Common myeloid progenitor, CD34-positive (primary cell): ENCODE data around the gene CCDC30.

Source experiments
- CTCF ChIA-PET: fragments of 350-600 bp; sonication (Branson Sonifier 250); formaldehyde crosslinking; loops from one replicate; lab custom pipeline; 2021; ENCODE audit warnings: antibody characterized with exemption; lab: Charles Lee
- POLR2A ChIA-PET: fragments of 350-600 bp; sonication (Branson Sonifier 250); formaldehyde crosslinking; loops from one replicate; lab custom pipeline; 2021; ENCODE audit warnings: antibody characterized with exemption; lab: Charles Lee
- DNase-seq, 3 donors: peaks; one replicate each; pipeline versions ENCODE4 v3.0.0 to v3.0.0-alpha.2; 2013
- H3K27ac ChIP-seq, 2 experiments: 1 replicate in 1 of 2; 2 replicates in 1 of 2; pipeline ENCODE4 v1.7.0; 2013; ENCODE audit warnings: inconsistent platforms in 2 of 2, low read length in 2 of 2, mild to moderate bottlenecking in 2 of 2, low read depth in 1 of 2, moderate library complexity in 1 of 2; ENCODE audit not compliant: severe bottlenecking in 2 of 2, insufficient read depth in 1 of 2, poor library complexity in 1 of 2
- H3K27me3 ChIP-seq, 5 experiments: replicated peaks in 2 of 5; 1 replicate in 3 of 5; 2 replicates in 2 of 5; pipeline versions ENCODE4 v1.6.1 to v1.7.0; 2013; ENCODE audit warnings: low read length in 4 of 5, mild to moderate bottlenecking in 2 of 5, moderate library complexity in 2 of 5, inconsistent platforms in 1 of 5; ENCODE audit not compliant: insufficient read depth in 5 of 5, control insufficient read depth in 4 of 5
- H3K36me3 ChIP-seq, 4 experiments: 1 replicate in 2 of 4; 2 replicates in 2 of 4; pipeline versions ENCODE4 v1.6.1 to v1.7.0; 2013; ENCODE audit warnings: low read length in 3 of 4, control low read depth in 1 of 4, mild to moderate bottlenecking in 1 of 4; ENCODE audit not compliant: control insufficient read depth in 4 of 4, insufficient read depth in 4 of 4
- H3K4me1 ChIP-seq, 4 experiments: 1 replicate in 3 of 4; 2 replicates in 1 of 4; pipeline versions ENCODE4 v1.6.1 to v1.7.1; 2013; ENCODE audit warnings: low read length in 3 of 4, mild to moderate bottlenecking in 3 of 4, control low read depth in 1 of 4, inconsistent platforms in 1 of 4, moderate library complexity in 1 of 4; ENCODE audit not compliant: control insufficient read depth in 4 of 4, insufficient read depth in 4 of 4; ENCODE audit errors: control extremely low read depth in 1 of 4
- H3K4me3 ChIP-seq, 7 experiments: 1 replicate in 4 of 7; 2 replicates in 3 of 7; pipeline versions ENCODE4 v1.5.1 to v1.7.0; 2013; ENCODE audit warnings: mild to moderate bottlenecking in 7 of 7, low read length in 6 of 7, moderate library complexity in 6 of 7, inconsistent platforms in 2 of 7, low read depth in 2 of 7, control low read depth in 1 of 7; ENCODE audit not compliant: insufficient read depth in 4 of 7, control insufficient read depth in 1 of 7; ENCODE audit errors: extremely low read depth in 1 of 7
- H3K9me3 ChIP-seq, 5 experiments: 1 replicate in 4 of 5; 2 replicates in 1 of 5; pipeline versions ENCODE4 v1.6.1 to v1.7.1; 2013; ENCODE audit warnings: low read length in 4 of 5, mild to moderate bottlenecking in 2 of 5, inconsistent platforms in 1 of 5, low read depth in 1 of 5, moderate library complexity in 1 of 5; ENCODE audit not compliant: control insufficient read depth in 4 of 5, insufficient read depth in 2 of 5; ENCODE audit errors: control extremely low read depth in 1 of 5
- WGBS: methylation state at CpG from one replicate; pipeline ENCODE4 v1.1.5; 2013; ENCODE audit not compliant: insufficient coverage; 5-methylcytosine and 5-hydroxymethylcytosine counted together

CCDC30 gene

DNA sequence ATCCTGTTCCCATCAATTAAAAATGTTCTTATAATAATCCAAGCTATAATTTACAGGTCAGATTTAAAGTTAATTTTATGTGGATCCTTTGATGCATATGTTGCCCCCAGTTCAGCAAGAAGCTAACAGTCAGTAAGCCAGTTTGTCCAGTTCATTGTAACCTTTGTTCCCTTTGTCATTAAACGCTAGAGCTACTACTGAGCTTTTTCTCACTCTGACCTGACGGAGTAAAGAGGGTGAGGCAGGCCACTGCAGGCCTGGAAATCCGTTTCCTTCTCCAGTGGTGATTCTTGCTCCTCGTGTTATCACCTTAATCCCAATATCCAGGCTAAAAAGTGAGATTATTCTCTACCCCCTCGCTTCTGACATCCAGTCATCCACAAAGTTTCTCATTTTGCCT is 229.4 kb downstream of the CCDC30 start:
- POLR2A ChIA-PET = no interaction called here

DNA sequence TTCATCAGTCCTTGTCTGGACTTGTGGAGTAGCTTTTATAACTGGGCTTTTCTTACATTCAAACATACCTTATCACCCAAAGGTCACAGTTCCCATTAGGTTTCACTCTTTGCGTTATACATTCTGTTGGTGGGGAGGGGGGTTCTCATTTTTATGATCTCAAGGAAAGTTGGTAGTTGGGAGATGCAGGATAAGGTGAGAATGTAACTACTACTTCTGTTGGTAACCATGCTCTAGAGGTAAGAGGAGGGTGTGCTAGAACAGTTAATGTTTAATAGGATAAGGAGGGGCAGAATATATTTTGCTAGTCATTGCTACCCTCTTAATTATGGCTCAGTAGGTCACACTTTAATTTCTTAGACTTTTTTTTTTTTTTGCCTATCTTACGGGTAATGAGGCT is 229.8 kb downstream of the CCDC30 start:
- no CpG with 5 or more reads among the region's 2 CpGs for WGBS
- Histone ChIP-seq H3K27me3 (no peaks in the 10 kb centered on the region), H3K27ac (peak overlapping the region in 1 of 2 experiments; percentile 21), H3K9me3 (no peaks in the 10 kb centered on the region), H3K4me1 (peaks cover 0 to 12% (median under 1%) of the 10 kb centered on the region in 4 experiments), H3K4me3 (no peak overlapping the region), H3K36me3 (peaks cover 24 to 76% (median 34%) of the 10 kb centered on the region in 4 experiments)
- no peak for DNase-seq
- CTCF ChIA-PET = interaction anchor here (1.0 to 1.4 kb wide), 3 partner anchors 10 to 351 kb away, joined by 3 to 4 read pairs (median 3); no protein-coding TSS in a partner anchor
- POLR2A ChIA-PET = no interaction called here

More for the DNA sequence above, 229.4 kb downstream of the CCDC30 start:
- Histone ChIP-seq H3K27me3 (no peaks in the 10 kb centered on the region), H3K9me3 (no peaks in the 10 kb centered on the region), H3K4me3 (no peak overlapping the region), H3K27ac (peak overlapping the region in 1 of 2 experiments; percentile 21), H3K36me3 (peaks cover 21 to 76% (median 33%) of the 10 kb centered on the region in 4 experiments), H3K4me1 (peaks cover 0 to 13% (median under 1%) of the 10 kb centered on the region in 4 experiments)
- no peak for DNase-seq
- 97% methylated on average over 3 of the region's 5 CpGs for WGBS
- CTCF ChIA-PET = interaction anchor here (1.0 to 1.4 kb wide), 3 partner anchors 9 to 350 kb away, joined by 3 to 4 read pairs (median 3); no protein-coding TSS in a partner anchor

DNA sequence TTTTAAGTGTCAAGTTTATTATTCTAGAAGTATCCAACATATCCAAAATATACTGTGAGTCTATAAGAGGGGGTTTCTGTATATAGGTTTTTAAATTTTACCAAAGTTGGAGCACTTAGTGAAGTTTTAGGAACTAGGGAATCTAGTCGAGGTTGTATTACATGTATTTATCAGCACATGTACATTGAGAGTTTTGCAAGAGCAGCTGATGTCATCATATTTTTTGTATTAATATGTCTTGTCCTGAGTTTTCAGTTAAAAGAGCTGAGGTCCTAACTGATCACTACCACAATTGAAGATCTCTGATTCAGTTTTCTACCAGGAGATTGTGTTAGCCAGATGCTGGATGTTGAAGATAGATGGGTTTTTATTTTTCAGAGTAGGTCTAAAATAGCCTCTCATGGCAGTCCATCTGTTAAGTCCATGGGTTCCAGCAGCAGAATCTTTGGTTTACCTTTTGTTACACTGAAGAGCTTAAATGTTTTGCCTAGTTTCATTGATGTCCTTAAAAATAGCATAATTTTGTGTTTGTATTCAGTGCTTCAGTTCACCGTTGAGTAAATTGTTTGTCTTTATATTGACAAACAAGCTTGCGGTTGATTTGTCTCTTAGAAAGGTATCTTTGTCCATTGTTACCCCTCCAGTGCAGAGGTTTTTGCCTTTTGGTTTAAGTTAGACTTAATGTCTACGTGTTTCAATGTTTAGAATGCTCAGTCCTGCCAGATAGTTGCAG is 235.2 kb downstream of the CCDC30 start:
- Histone ChIP-seq H3K36me3 (peaks cover 31 to 91% (median 67%) of the 10 kb centered on the region in 4 experiments), H3K9me3 (no peaks in the 10 kb centered on the region), H3K4me3 (no peak overlapping the region), H3K4me1 (no peaks in the 10 kb centered on the region), H3K27ac (peak overlapping the region in 1 of 2 experiments; percentile 44), H3K27me3 (no peaks in the 10 kb centered on the region)
- CTCF ChIA-PET = interaction anchor here (0.9 to 1.4 kb wide), 2 partner anchors 11 to 12 kb away, joined by 3 read pairs; no protein-coding TSS in a partner anchor
- POLR2A ChIA-PET = no interaction called here
- DNase-seq = no peak
- WGBS = 100% methylated on average over 3 of the region's 4 CpGs

DNA sequence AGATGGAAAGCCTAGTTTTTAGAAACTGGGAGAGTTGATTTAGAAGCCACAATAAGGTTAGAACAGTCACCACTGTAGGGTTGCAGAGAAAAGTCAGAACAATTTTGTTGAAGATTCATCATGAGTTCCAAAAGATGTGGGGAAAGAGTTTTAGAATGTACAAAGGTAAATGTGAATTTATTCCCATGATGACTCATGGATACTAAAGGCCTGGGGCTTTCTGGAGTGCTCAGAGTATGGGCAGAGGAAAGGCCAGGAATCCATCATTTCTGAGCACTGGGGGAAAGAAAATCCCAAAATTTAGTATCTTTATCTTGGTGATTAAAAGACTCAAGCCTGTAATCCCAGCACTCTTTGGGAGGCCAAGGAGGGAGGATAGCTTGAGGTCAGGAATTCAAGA is 236.9 kb downstream of the CCDC30 start:
- no peak for DNase-seq
- peaks cover 42 to 94% (median 70%) of the 10 kb centered on the region in 4 experiments for H3K36me3 ChIP-seq
- POLR2A ChIA-PET = no interaction called here
- no peaks in the 10 kb centered on the region for H3K4me1 ChIP-seq
- no peaks in the 10 kb centered on the region for H3K27me3 ChIP-seq
- H3K27ac ChIP-seq = no peak overlapping the region
- no peaks in the 10 kb centered on the region for H3K9me3 ChIP-seq
- CTCF ChIA-PET = no interaction called here
- H3K4me3 ChIP-seq = no peak overlapping the region

DNA sequence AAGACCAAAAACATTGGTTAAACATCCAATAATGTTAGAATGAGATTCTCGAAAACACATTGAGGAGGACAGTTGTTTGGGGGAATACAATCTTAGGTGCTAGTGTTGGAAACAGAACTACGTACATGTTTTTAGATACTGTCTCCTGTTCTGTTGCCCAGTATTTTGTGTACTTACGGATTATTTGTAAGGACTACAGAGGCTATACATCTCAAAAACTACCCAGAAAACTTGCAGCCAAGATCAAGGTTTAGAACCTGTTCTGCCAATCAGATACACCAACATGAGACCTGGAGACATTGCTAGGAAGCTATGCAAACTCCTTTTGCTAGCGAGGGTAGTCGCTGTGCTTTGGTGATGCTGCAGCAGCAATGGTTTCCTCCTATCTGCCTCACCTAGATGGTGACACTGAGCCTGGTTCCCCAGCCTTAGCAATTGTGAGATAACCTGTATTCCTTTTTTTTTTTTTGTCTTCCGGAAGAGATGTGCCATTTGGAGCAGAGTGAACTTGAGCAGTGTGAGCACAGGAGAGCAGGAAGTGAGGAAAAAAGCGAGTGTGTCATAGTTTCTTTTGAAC is 240.9 kb downstream of the CCDC30 start:
- Histone ChIP-seq H3K9me3 (no peaks in the 10 kb centered on the region), H3K27ac (no peak overlapping the region), H3K36me3 (peaks cover 37 to 89% (median 60%) of the 10 kb centered on the region in 4 experiments), H3K27me3 (no peaks in the 10 kb centered on the region), H3K4me1 (no peaks in the 10 kb centered on the region), H3K4me3 (no peak overlapping the region)
- ChIA-PET POLR2A (no interaction called here), CTCF (no interaction called here)
- WGBS = 100% methylated on average over 4 of the region's 7 CpGs
- no peak for DNase-seq
